GM18517 (cell line): ENCODE results near the gene OBSL1.

Source experiments
- ATAC-seq: cut with Tn5 transposase; IDR thresholded peaks from one replicate; pipeline ENCODE4 v1.9.1; 2021; ENCODE audit warnings: mild to moderate bottlenecking, moderate library complexity; ENCODE audit not compliant: unreplicated experiment

OBSL1 gene

DNA sequence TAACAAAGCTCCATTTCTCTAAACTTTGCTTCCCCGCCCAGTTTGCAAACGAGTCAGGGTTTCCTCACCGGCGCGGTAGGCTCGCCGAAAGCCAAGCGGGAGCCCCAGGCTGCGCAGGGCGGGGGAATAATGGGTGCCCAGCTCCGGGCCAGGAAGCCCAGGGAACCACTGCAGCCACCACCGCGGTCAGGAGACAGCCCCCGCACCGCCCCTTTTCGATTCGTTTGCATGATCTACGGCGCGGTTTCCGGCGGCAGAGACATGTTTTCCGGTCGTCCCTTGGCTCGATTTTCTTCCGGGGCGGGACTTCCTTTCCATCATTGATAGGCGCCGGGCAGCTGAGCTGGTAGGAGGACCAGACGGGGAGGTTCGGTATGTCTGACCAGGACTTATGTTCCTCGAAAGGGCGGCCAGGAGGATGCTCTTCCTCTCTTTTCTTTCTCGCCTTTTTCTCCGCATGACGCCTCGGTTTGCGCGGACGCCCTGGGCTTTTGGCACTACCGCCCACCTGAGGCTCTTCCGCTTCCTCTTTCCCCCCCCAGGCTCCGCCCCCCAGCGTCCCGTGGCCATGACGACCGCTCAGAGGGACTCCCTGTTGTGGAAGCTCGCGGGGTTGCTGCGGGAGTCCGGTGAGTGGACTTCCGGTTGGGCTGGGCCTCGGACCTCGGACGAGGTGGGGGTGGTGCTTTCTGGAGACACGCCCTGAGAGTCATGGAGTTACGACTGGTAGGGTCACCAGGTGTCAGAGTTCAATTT is 26.4 kb upstream of the OBSL1 start, which contains the start of gene STK11IP:
STK11IP (plus strand) TSS at position 306 of the 756 bp plus-strand sequence; CDS start at position 569, 263 bp downstream.
- peak; percentile 82 for ATAC-seq

DNA sequence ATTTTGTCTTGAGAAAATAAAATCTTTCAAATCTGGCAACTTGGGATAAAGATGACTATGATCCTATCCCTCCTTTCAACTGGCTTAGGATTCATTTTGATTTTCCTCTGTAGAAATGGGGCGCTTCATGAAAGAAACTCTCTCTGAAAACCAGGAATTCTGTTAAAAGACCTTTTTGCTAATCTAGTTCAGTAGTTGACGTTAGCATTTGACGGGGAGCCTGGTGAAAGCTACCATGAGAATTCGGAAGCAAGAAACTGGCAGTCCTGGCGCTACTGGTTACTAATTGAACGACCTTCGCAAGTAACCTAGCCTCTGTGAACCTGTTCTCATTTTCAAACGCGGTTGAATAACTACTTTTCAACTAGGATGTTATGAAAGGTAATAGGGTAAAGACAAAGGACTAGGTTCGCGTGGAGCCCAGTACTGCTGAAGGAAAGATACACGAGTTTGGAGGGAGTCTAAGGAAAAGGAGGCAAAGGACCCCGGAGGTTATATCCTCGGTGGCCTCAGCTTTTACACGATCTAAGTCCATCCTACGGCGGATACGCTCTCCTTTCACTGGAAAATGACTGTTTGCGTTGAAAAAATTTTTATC is 25.7 kb upstream of the OBSL1 start:
- ATAC-seq, result peak; percentile 15

DNA sequence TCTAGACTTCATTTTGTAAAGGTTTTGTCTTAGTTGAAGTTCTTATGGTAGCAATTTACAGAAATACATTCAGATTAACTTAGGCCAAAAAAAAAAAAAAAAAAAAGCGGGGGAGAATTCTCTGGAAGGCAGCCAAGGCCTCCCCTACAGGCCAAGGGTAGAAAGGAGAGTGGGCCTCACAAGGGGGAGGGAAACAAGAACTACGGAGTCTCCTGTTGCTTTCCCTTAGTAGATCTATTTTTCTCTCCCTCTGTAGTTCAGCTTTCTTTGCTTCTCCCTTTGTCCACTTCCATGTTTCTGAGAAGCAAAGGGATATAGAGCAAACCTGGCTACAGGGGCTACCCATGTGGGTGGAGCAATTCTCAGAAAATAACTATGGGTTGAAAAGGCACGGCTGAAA is 23.9 kb upstream of the OBSL1 start:
- ATAC-seq, result no peak

DNA sequence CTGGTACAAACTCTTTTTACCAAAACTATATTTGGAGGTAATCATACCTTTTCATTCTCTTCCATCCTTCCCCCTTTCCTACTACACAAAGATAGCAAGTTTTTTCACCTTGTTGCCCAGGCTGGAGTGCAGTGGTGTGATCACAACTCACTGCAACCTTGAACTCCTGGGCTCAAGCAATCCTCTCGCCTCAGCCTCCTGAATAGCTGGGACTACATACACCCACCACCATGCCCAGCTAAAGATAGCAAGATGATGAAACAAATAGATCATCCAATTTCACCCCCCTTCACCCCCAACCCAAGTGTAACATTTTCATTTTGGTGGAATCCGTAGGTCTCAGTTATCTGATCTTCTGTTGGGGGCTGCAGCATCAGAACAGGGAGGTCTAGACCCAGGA is 21.8 kb upstream of the OBSL1 start:
- ATAC-seq, result no peak

DNA sequence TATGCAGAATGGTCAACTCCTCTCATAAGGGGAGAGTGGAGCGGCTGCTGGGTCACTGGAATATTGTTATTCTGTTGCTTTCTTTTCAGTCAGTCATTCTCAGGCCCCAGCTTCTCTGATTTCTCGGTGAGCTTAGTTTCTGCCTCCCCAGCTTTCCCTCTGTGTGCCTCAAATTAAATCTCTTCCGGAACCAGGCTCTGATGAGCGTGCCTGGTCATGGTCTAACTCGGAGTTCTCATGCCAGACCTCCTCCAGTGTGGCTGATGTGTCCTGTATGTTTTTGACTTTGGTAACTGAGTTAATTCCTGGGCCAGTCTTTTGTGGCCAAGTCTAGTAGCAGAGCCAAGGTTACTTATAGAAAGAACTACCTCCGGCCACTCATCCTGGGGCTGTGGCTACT is 21.4 kb upstream of the OBSL1 start:
- no peak for ATAC-seq

DNA sequence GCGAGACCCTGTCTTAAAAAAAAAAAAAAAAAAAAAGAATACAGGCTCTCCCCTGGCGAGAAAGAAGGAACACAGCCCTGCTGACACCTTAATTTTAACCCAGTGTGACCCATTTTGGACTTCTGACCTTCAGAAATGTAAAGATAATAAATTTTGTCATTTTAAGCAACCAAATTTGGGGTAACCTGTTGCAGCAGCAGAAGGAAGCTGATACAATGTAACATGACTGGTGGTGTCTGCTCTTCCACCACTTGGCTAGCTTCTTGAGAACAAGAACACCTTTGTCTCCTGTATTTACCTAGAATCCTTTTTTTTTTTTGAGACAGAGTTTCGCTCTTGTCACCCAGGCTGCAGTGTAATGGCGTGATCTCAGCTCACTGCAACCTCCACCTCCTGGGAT is 19.8 kb upstream of the OBSL1 start:
- no peak for ATAC-seq

DNA sequence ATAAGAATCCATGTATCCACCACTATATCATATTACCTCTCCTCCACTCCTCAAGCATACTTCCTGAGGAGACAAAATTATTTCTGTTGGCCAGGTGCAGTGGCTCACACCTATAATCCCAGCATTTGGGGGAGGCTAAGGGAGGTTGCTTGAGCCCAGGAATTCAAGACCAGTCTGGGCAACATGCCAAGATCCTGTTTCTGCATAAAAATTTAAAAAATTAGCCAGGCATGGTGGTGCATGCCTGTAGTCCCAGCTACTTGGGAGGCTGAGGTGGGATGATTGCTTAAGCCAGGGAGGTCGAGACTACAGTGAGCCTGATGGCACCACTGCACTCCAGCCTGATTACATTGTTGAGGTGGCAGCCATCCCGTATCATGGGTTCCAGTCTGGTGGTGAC is 10.0 kb upstream of the OBSL1 start:
- ATAC-seq, result no peak

DNA sequence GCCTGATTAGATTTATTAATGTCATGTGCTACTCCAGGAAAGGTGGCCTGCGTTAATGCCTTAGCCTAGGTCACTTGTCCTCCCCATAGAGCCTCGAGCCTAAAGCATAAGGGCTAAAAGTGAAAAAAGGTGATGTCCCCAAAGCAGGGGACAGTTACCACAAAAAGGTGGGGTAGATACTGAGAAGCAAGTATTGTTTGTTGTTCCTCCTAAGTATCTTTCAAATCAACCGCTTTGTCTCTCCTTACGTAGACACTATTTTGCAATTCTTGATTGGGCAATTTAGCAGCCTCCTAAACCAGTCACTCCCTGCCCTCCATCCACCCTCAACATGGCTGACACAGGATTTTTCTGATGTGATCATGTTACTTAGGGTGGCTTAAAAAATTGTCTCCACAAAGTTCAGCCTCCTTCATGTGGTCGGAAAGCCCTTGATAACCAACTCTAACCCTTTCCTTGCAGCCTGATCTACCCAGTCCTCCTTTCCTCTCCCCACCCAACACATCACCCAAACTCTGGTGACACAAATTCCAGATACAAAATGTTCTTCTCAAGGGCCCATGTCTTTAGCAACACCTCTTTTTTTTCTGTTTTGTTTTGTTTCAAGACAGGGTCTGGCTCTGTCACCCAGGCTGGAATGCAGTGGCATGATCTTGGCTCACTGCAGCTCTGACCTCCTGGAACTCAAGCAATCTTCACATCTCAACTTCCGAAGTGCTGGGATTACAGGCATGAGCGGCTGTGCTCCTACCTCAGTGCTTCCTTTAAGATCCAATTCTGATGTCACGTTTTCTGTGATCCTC is 7.7 kb upstream of the OBSL1 start:
- no peak for ATAC-seq

DNA sequence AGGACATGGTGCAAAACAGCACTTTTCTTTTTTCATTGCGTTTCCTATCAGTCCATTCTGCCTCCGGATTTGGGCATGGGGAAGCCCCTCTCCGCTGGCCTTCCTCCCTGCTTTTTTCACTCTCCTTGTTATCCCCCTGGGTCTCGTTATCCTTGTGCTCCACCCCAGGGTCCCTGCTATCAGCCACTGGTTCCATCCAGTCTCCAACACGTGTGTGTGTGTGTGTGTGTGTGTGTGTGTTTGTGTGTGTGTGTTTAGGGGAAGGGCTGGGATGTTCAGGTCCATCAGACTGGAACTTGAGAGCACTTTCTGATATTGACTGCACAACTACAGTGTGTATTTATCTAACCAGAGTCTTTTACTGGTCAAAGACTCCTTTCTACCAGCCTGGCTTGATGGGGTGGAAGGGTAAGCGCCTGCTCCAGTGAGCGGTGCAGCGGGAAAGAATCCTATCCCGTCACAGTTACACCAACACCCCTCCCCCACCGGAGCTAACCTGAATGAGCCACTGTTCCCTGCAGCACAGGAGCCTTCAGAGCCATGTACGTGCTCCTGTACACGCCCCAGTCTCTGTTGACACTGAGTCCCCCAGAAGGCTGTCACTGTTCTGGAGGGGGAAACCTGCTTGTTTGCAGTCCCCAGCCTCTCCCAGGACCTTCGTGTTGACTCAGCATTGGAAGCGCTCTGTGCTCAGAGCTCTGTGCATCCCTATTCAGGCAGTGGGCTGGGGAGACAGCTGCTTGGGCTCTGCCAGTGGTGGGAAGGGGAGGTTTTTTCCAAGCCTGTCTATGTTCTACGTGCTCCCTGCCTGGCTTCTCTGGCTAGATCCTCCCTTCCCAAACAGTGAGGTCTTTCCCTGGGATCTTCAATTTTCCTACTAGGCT is 5.4 kb upstream of the OBSL1 start:
- ATAC-seq, result no peak

DNA sequence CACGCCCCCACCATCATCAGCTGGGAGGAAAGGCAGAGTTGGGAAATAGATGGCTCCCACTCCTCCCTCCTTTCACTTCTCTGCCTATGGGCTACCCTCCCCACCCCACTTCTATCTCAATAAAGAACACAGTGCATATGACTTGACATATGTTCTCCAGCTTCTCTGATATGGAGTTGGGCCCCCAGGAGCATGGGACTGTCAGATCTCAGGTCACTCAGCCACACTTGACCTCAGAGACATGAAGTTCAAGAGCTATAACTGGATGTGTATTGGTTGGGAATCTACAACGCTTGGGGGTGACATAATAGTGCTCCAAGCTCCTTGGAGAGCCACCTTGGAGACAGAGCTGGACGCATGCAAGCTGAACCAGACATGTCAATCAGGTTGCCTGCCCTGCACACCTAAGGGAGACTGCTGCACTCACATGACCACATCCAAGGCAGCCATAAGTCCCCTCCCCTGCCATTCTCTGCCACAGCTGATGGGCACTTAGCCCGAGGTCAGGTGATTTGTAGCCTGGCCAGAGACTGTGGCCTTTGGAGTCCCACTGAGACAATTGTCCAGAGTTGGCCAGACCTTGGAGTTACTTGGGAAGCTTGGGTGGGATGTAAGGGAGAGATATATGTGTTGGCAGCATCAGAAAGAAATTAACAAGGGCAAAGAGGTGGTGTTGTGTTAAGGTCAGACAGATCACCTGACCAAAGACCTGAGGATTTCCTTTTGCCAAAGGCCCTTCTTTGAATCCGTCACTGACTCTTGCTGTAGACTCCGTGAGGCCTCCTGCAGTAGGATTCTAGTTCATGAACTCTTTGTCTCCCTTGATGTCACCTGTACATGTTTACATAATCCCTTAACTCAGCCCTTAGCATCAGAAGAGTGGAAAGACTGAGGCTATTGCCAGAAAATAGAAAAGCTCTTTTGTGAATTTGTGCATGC is 4.5 kb upstream of the OBSL1 start:
- no peak for ATAC-seq

DNA sequence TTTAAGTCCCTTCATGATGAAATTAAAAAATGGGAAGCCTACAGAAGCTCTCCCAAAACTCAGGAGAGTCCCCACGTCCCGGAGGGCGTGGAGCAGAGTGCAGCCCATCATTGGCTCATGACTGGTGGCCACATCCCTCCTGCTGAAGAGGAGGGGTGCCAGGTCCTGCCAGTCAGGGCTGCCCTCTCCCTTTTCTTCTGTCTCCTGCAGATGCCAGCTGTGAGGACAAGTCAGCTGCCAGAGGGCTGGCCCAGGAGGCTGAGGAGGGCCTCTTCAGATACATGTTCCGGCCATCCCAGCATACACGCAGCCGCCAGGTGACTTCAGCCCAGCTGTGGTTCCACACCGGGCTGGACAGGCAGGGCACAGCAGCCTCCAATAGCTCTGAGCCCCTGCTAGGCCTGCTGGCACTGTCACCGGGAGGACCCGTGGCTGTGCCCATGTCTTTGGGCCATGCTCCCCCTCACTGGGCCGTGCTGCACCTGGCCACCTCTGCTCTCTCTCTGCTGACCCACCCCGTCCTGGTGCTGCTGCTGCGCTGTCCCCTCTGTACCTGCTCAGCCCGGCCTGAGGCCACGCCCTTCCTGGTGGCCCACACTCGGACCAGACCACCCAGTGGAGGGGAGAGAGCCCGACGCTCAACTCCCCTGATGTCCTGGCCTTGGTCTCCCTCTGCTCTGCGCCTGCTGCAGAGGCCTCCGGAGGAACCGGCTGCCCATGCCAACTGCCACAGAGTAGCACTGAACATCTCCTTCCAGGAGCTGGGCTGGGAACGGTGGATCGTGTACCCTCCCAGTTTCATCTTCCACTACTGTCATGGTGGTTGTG is 3.4 kb upstream of the OBSL1 start:
- ATAC-seq, result no peak

DNA sequence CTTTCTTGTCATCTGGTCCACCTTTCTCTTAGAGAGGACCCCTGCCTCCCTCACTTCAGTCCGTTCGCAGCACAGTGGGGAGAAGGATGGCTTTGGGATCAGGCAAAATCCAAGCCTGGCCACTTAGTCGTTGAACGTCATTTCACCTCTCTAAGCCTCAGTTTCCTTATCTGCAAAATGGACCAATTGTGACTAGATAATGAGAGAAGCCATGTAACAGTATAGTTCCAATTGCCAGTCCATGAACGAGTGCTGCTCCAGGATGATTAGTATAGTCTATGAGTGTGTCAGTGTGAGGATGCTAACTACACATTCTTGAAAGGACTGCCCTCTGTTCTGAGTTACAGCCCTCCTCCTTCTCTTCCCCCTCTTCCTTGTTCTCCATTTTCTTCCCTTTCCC is 1.8 kb upstream of the OBSL1 start:
- no peak for ATAC-seq

DNA sequence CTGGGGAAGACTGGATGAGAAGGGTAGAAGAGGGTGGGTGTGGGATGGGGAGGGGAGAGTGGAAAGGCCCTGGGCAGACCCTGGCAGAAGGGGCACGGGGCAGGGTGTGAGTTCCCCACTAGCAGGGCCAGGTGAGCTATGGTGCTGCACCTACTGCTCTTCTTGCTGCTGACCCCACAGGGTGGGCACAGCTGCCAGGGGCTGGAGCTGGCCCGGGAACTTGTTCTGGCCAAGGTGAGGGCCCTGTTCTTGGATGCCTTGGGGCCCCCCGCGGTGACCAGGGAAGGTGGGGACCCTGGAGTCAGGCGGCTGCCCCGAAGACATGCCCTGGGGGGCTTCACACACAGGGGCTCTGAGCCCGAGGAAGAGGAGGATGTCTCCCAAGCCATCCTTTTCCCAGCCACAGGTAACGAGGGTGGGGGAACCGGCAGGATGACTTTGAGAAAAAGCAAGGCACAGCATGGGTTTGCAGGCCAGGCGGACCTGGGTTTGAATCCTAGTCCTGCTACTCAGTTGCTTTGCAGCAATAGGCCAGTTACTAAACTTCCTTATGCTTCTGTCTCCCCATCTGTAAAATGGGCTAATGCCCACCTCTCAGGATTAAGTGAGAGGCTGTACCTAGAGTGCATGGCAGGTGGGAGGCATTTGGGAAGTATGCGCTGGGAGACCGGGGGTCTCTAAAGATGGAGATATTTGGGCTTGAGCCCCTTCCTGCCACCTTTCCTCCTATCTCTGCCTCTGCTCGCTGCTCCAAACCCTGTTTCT is 1.1 kb upstream of the OBSL1 start, which contains the start of gene INHA:
INHA (plus strand) TSS at position 74 of the 765 bp plus-strand sequence; CDS start at position 139, 65 bp downstream.
- ATAC-seq, result no peak

DNA sequence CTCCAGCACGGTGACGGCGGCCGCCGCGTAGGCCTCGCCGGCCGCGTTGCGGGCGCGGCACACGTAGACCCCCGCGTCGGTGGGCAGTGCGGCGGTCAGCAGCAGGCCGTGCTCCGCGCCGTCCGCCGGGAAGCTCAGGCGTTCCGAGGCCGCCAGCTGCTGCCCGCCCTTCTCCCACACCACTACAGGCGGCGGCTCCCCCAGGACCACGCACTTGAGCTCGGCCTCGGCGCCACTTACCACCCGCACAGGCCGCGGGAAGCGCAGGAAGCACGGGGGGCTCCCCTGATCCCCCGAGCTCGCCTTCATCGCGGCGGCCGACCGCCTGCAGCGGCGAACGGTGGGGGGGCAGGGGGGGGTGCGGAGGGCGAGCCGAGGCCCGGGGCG is 422 bp downstream of the OBSL1 start:
- ATAC-seq, result no peak

DNA sequence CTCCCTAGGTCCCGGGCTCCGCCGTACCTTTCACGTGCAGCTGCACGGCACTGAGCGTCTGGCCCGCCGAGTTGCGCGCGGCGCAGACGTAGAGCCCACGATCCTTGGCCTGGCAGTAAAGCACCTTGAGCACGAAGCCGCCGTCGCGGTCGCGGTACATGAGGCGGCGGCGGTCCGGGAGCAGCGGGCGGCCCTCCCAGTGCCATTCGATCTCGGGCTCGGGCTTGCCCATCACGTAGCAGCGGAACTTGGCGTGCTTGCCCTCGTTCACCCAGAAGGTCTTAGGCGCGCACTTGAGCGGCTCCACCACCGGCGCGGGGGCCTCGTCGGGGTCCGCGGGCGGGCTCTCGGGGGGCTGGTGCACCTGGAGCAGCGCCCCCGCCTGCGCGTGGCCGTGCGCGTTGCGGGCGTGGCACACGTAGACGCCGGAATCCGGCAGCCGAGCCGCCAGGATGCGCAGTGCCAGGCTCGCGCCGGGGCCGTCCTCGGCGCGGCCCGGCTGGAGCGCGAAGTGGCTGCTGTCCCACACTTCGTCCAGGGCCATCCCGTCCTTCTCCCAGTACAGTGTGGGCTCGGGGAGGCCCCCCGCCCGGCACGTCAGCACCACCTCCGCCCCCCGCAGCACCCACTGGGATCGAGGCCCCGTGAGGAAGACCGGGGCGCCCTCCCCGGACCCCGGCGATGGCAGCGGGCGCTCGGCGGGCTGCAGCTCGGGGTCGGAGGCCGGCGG is 980 bp downstream of the OBSL1 start:
- ATAC-seq, result no peak

DNA sequence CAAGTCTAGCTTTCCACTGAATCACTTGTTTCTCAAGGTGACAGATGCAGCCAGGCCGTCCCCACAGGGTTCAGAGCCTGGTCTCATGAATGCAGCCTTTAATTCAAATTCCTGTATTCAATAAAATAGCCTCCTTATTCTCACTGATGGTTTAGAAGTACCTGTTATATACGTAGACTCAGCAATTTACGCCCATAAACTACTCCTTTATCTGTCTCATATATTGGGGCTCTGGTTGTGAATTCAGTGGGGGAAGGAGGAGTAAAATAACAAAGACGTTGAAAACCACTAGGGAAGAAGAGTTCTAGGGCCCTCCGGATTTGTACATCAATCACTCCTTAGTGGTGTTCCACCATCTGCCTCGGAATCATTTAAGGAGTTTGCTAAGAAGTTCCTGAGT is 1.7 kb downstream of the OBSL1 start:
- no peak for ATAC-seq

DNA sequence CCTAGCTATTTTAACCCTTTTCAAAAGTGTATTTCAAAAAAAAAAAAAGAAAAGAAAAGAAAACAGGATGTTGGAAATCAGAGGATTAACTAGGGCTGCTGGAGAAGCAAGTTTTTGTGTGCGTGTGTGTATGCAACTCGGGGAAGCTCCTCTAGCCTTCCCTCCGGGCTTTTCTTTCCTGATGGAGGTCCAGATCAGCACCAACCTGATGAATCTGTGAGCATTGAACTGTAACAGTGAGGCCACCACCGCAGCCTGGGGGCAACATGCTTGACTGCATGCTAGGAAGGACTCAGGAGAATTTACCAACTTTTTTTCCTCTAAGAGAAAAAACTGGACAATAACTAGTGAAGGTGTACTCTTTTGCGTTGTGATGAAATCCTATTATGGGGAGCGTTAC is 2.3 kb downstream of the OBSL1 start:
- no peak for ATAC-seq
